ENCODE results near the gene MAGI1. TPM values are rescaled to one million over a fixed set of nuclear protein-coding genes. Genes with fewer than 3 reads are reported as not detected.

MAGI1 gene
- total RNA-seq, 4 donors from 2014 or later = 49.5 to 72.1 (median 67.6) TPM

GRCh38 chr3:65331730-65332129 is 707.0 kb downstream of the MAGI1 start:
- Histone ChIP-seq H3K9me3 (no peaks in the 10 kb centered on the region), H3K27me3 (no peaks in the 10 kb centered on the region), H3K27ac (no peak overlapping the region), H3K36me3 (no peaks in the 10 kb centered on the region), H3K4me3 (no peak overlapping the region), H3K4me1 (no peaks in the 10 kb centered on the region)
- no peak for DNase-seq
- TF ChIP-seq POLR2A (IDR thresholded peaks at IDR 0.05) = no peak
- TF ChIP-seq, protein P1, sequence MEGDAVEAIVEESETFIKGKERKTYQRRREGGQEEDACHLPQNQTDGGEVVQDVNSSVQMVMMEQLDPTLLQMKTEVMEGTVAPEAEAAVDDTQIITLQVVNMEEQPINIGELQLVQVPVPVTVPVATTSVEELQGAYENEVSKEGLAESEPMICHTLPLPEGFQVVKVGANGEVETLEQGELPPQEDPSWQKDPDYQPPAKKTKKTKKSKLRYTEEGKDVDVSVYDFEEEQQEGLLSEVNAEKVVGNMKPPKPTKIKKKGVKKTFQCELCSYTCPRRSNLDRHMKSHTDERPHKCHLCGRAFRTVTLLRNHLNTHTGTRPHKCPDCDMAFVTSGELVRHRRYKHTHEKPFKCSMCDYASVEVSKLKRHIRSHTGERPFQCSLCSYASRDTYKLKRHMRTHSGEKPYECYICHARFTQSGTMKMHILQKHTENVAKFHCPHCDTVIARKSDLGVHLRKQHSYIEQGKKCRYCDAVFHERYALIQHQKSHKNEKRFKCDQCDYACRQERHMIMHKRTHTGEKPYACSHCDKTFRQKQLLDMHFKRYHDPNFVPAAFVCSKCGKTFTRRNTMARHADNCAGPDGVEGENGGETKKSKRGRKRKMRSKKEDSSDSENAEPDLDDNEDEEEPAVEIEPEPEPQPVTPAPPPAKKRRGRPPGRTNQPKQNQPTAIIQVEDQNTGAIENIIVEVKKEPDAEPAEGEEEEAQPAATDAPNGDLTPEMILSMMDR (IDR thresholded peaks at IDR 0.05) = no peak

- Histone ChIP-seq H3K9me3 (no peaks in the 10 kb centered on the region), H3K36me3 (no peaks in the 10 kb centered on the region), H3K27ac (no peak overlapping the region), H3K4me1 (no peaks in the 10 kb centered on the region), H3K4me3 (no peak overlapping the region), H3K27me3 (no peaks in the 10 kb centered on the region)
- TF ChIP-seq, protein P1 (IDR thresholded peaks at IDR 0.05) = no peak
- TF ChIP-seq POLR2A (IDR thresholded peaks at IDR 0.05) = no peak
- DNase-seq = no peak
Observed at GRCh38 chr3:65330072-65330471, 708.6 kb downstream of the MAGI1 start.

DNA sequence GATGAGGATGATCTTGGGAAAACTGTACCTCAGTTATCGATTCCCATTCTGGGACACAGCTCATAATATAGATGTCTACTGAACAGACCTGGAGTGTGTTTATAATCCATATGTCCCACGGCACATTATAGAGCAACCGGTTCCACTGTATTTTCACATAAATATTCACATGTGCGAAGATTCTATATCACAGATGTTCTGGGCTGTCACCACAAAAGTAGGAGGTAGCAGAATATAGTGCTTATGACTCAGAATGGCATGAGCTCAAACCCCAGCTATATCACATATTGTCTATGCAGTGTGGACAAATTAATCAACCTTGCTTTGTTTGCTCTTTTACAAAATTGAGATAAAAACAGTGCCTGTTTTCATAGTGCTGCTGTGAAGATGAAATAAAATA is 710.6 kb downstream of the MAGI1 start:
- Histone ChIP-seq H3K27me3 (no peaks in the 10 kb centered on the region), H3K36me3 (no peaks in the 10 kb centered on the region), H3K4me1 (no peaks in the 10 kb centered on the region), H3K27ac (no peak overlapping the region), H3K4me3 (no peak overlapping the region), H3K9me3 (no peaks in the 10 kb centered on the region)
- no peak for DNase-seq
- TF ChIP-seq, protein P1 (IDR thresholded peaks at IDR 0.05) = no peak
- no peak for TF ChIP-seq POLR2A (IDR thresholded peaks at IDR 0.05)

DNA sequence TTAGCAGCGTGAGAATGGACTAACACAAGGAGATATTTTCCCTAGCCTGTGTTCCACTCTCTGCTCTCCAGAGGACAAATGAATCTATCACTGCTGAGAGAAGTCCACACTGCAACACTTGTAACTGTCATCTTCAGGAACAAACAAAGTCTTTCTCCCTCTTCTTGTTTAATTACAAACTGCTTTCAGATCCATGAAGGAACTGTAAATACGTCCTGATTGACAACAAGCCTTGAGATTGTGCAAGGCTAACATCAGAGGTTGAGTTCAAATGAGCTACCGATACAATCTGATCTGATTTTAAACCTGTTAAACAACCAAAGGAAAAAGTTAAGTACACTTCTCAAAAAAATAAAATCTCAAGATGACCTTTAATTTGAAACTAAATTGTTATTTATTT is 712.1 kb downstream of the MAGI1 start:
- Histone ChIP-seq H3K27ac (no peak overlapping the region), H3K4me1 (no peaks in the 10 kb centered on the region), H3K27me3 (no peaks in the 10 kb centered on the region), H3K4me3 (no peak overlapping the region), H3K36me3 (no peaks in the 10 kb centered on the region), H3K9me3 (no peaks in the 10 kb centered on the region)
- TF ChIP-seq, protein P1 (IDR thresholded peaks at IDR 0.05) = no peak
- TF ChIP-seq POLR2A (IDR thresholded peaks at IDR 0.05) = no peak
- no peak for DNase-seq

- H3K9me3 ChIP-seq = peaks cover 0 to 5% (median 0%) of the 10 kb centered on the region in 4 donors
- H3K4me1 ChIP-seq = no peaks in the 10 kb centered on the region
- no peak overlapping the region for H3K27ac ChIP-seq
- no peaks in the 10 kb centered on the region for H3K27me3 ChIP-seq
- H3K36me3 ChIP-seq = no peaks in the 10 kb centered on the region
- TF ChIP-seq, protein P1 (IDR thresholded peaks at IDR 0.05) = no peak
- TF ChIP-seq POLR2A (IDR thresholded peaks at IDR 0.05) = no peak
- no peak for DNase-seq
- H3K4me3 ChIP-seq = no peak overlapping the region
Observed at GRCh38 chr3:65322910-65323309, 715.8 kb downstream of the MAGI1 start.

GRCh38 chr3:65318231-65318630 is 720.5 kb downstream of the MAGI1 start:
- no peak overlapping the region for H3K4me3 ChIP-seq
- no peak for TF ChIP-seq POLR2A (IDR thresholded peaks at IDR 0.05)
- TF ChIP-seq, protein P1 (IDR thresholded peaks at IDR 0.05) = no peak
- no peaks in the 10 kb centered on the region for H3K36me3 ChIP-seq
- DNase-seq = no peak
- peaks cover 0 to 5% (median 0%) of the 10 kb centered on the region in 4 donors for H3K9me3 ChIP-seq
- H3K27me3 ChIP-seq = no peaks in the 10 kb centered on the region
- no peaks in the 10 kb centered on the region for H3K4me1 ChIP-seq
- H3K27ac ChIP-seq = no peak overlapping the region
